OCI-LY1 (cell line): Measurements from ENCODE around the gene FUT8.

Source experiments
- H2AFZ ChIP-seq: fragments of 200-600 bp; sonication (generic), shearing (Covaris generic); 2 replicates; pipeline ENCODE4 v1.6.0; 2014; ENCODE audit warnings: antibody characterized with exemption, mild to moderate bottlenecking, low read length
- H3F3A ChIP-seq: fragments of 200-600 bp; sonication (generic), shearing (Covaris generic); 2 replicates; pipeline ENCODE4 v1.6.0; 2014; ENCODE audit warnings: mild to moderate bottlenecking, antibody characterized with exemption, low read length, moderate library complexity; ENCODE audit not compliant: insufficient read depth
- H3K27ac ChIP-seq: fragments of 200-600 bp; sonication (generic); 2 replicates; pipeline ENCODE4 v1.5.1; 2014; ENCODE audit warnings: low read length, mixed run types, mild to moderate bottlenecking, low read depth; ENCODE audit not compliant: poor library complexity, severe bottlenecking
- H3K27me3 ChIP-seq: fragments of 200-600 bp; sonication (generic); 2 replicates; pipeline ENCODE4 v1.6.0; 2014; ENCODE audit warnings: antibody characterized with exemption, mild to moderate bottlenecking, low read length, moderate library complexity; ENCODE audit not compliant: insufficient read depth
- H3K36me3 ChIP-seq: fragments of 200-600 bp; sonication (generic); 2 replicates; pipeline ENCODE4 v1.6.1; 2014; ENCODE audit warnings: mild to moderate bottlenecking, antibody characterized with exemption, low read length, moderate library complexity, mixed read lengths; ENCODE audit not compliant: insufficient read depth
- H3K4me1 ChIP-seq: fragments of 200-600 bp; sonication (generic); 2 replicates; pipeline ENCODE4 v1.5.1; 2014; ENCODE audit warnings: mild to moderate bottlenecking, low read length, moderate library complexity; ENCODE audit not compliant: insufficient read depth, severe bottlenecking
- H3K4me2 ChIP-seq: fragments of 200-600 bp; sonication (generic), shearing (Covaris generic); 2 replicates; pipeline ENCODE4 v1.6.1; 2014; ENCODE audit warnings: low read length
- H3K4me3 ChIP-seq: fragments of 200-600 bp; sonication (generic); 2 replicates; pipeline ENCODE4 v1.5.1; 2014; ENCODE audit warnings: low read length, low read depth, mild to moderate bottlenecking, mixed read lengths; ENCODE audit not compliant: poor library complexity, severe bottlenecking
- H3K79me2 ChIP-seq: fragments of 200-600 bp; shearing (Covaris generic); 2 replicates; pipeline ENCODE4 v1.6.1; 2016; ENCODE audit warnings: mixed run types, low read length, mixed read lengths; ENCODE audit not compliant: insufficient read depth
- H3K9ac ChIP-seq: fragments of 200-600 bp; sonication (generic), shearing (Covaris generic); 2 replicates; pipeline ENCODE4 v1.6.1; 2014; ENCODE audit warnings: mild to moderate bottlenecking, low read length, mixed read lengths
- H3K9me2 ChIP-seq: fragments of 200-600 bp; sonication (generic), shearing (Covaris generic); 2 replicates; pipeline ENCODE4 v1.6.1; 2014; ENCODE audit warnings: low read depth, mild to moderate bottlenecking, low read length, mixed read lengths
- H3K9me3 ChIP-seq: fragments of 200-600 bp; shearing (Covaris generic); 2 replicates; pipeline ENCODE4 v1.6.1; 2014; ENCODE audit warnings: low read length, mixed read lengths
- H4K20me1 ChIP-seq: fragments of 200-600 bp; sonication (generic), shearing (Covaris generic); 2 replicates; pipeline ENCODE4 v1.6.0; 2016; ENCODE audit warnings: mild to moderate bottlenecking, low read length; ENCODE audit not compliant: insufficient read depth
- CTCF ChIP-seq: fragments of 200-600 bp; sonication (generic), shearing (Covaris generic); IDR thresholded peaks from 2 replicates; pipeline ENCODE4 v1.5.1; 2017; ENCODE audit warnings: mild to moderate bottlenecking, antibody characterized with exemption, low read length, moderate library complexity, mixed read lengths
- EZH2 ChIP-seq: fragments of 200-600 bp; sonication (generic), shearing (Covaris generic); IDR thresholded peaks from 2 replicates; pipeline ENCODE4 v1.8.0; 2017; ENCODE audit warnings: borderline replicate concordance, mixed run types, mild to moderate bottlenecking, antibody characterized with exemption, low read length, moderate library complexity, mixed read lengths

Gene FUT8

GRCh38 chr14:65783576-65783975 is 371.0 kb downstream of the FUT8 start:
- Histone ChIP-seq H3K9ac (no peak overlapping the region), H3K4me1 (no peaks in the 10 kb centered on the region), H3K79me2 (no peaks in the 10 kb centered on the region), H3K9me2 (no peaks in the 10 kb centered on the region), H3K27ac (no peak overlapping the region), H4K20me1 (no peaks in the 10 kb centered on the region), H2AFZ (no peak overlapping the region), H3K9me3 (no peaks in the 10 kb centered on the region), H3K36me3 (no peaks in the 10 kb centered on the region), H3K27me3 (peaks cover 4% of the 10 kb centered on the region; the same call in 1 of the 2 replicates), H3K4me2 (no peak overlapping the region), H3F3A (no peaks in the 10 kb centered on the region), H3K4me3 (no peak overlapping the region)
- TF ChIP-seq EZH2, result no peak
- no peak for TF ChIP-seq CTCF

- Histone ChIP-seq H3K27me3 (peaks cover 4% of the 10 kb centered on the region; the same call in 1 of the 2 replicates), H3K9me2 (no peaks in the 10 kb centered on the region), H3K4me1 (no peaks in the 10 kb centered on the region), H3K79me2 (no peaks in the 10 kb centered on the region), H3K9me3 (no peaks in the 10 kb centered on the region), H3K9ac (no peak overlapping the region), H3K4me2 (no peak overlapping the region), H3K36me3 (no peaks in the 10 kb centered on the region), H4K20me1 (no peaks in the 10 kb centered on the region), H3K4me3 (no peak overlapping the region), H2AFZ (no peak overlapping the region), H3K27ac (no peak overlapping the region), H3F3A (no peaks in the 10 kb centered on the region)
- TF ChIP-seq CTCF (no peak), EZH2 (no peak)
Measured at GRCh38 chr14:65784574-65784973, 372.0 kb downstream of the FUT8 start.

- Histone ChIP-seq H3K9me3 (no peaks in the 10 kb centered on the region), H3F3A (no peaks in the 10 kb centered on the region), H3K9me2 (no peaks in the 10 kb centered on the region), H3K4me2 (no peak overlapping the region), H3K4me3 (no peak overlapping the region), H3K4me1 (no peaks in the 10 kb centered on the region), H2AFZ (no peak overlapping the region), H3K27me3 (peaks cover 4% of the 10 kb centered on the region; the same call in 1 of the 2 replicates), H3K79me2 (no peaks in the 10 kb centered on the region), H4K20me1 (no peaks in the 10 kb centered on the region), H3K9ac (no peak overlapping the region), H3K36me3 (no peaks in the 10 kb centered on the region), H3K27ac (no peak overlapping the region)
- no peak for TF ChIP-seq CTCF
- no peak for TF ChIP-seq EZH2
Measured at GRCh38 chr14:65787461-65787860, 374.9 kb downstream of the FUT8 start.
